Nephron (organoid): ENCODE results near the gene XAB2.

Experiments
- H3K27ac Mint-ChIP-seq, 3 experiments: 2 replicates each; pipeline ENCODE4 v1.8.0; 2020; ENCODE audit warnings: mixed read lengths in 3 of 3, mild to moderate bottlenecking in 2 of 3, moderate library complexity in 1 of 3
- H3K27me3 Mint-ChIP-seq: 2 replicates; pipeline ENCODE4 v1.8.0; 2021; ENCODE audit warnings: low read depth, mild to moderate bottlenecking, moderate library complexity, mixed read lengths
- H3K36me3 Mint-ChIP-seq: 2 replicates; pipeline ENCODE4 v1.8.0; 2020; ENCODE audit warnings: low read depth, mixed read lengths
- H3K4me1 Mint-ChIP-seq: 2 replicates; pipeline ENCODE4 v1.8.0; 2020; ENCODE audit warnings: mixed read lengths
- H3K4me3 Mint-ChIP-seq, 3 experiments: 2 replicates each; pipeline ENCODE4 v1.8.0; 2020; ENCODE audit warnings: mild to moderate bottlenecking in 3 of 3, mixed read lengths in 3 of 3, moderate library complexity in 2 of 3
- H3K9me3 Mint-ChIP-seq: 2 replicates; pipeline ENCODE4 v1.8.0; 2020; ENCODE audit warnings: mixed read lengths
- TF ChIP-seq, protein P1 (sequence below), 3 experiments: fragments of 200-600 bp; sonication (generic); IDR thresholded peaks; one replicate each; pipeline ENCODE4 v1.5.0; 2021; ENCODE audit warnings: antibody characterized with exemption in 3 of 3; ENCODE audit not compliant: unreplicated experiment in 3 of 3

Gene XAB2

DNA sequence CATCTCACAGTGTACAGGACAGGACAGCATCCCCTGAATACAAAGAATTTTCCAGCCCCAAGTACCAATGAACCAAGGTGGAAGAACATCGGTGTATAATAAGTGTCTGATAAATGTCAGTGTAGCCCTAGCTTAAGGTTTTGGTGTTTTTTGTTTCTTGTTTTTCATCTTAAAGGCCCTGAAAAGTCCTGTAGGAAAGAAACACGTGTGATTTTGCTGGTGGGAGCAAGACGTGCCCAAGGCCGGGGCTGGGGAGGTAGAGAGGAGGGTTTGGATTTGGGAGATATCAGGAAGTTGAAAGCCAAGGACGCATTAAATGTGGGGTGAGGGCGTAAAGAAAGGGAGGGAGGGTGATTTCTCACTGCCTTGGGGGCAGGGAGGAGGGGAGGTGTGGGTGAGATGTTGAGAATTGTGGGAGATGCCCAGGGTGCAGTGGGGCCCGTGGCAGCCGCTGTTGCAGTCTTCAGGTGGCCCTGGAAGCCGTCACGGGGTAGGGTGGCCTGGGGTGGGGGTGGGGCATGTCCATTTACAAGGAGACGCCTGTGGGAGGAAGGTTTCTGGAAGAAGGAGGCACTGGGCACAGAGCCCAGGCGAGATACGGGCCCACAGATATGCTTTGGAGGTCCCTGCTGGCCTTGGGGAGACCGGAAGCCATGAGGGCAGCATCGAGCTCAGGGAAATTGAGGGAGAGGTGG, 27.0 kb downstream of the XAB2 start:
- TF ChIP-seq, protein P1, sequence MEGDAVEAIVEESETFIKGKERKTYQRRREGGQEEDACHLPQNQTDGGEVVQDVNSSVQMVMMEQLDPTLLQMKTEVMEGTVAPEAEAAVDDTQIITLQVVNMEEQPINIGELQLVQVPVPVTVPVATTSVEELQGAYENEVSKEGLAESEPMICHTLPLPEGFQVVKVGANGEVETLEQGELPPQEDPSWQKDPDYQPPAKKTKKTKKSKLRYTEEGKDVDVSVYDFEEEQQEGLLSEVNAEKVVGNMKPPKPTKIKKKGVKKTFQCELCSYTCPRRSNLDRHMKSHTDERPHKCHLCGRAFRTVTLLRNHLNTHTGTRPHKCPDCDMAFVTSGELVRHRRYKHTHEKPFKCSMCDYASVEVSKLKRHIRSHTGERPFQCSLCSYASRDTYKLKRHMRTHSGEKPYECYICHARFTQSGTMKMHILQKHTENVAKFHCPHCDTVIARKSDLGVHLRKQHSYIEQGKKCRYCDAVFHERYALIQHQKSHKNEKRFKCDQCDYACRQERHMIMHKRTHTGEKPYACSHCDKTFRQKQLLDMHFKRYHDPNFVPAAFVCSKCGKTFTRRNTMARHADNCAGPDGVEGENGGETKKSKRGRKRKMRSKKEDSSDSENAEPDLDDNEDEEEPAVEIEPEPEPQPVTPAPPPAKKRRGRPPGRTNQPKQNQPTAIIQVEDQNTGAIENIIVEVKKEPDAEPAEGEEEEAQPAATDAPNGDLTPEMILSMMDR (IDR thresholded peaks at IDR 0.05; ENCODE audit: unreplicated experiment in 3 of 3) = no peak
- Mint-ChIP-seq H3K27ac (no peak overlapping the region), H3K9me3 (no peaks in the 10 kb centered on the region), H3K4me3 (no peak overlapping the region), H3K27me3 (peaks cover 16% of the 10 kb centered on the region), H3K36me3 (peaks cover 4% of the 10 kb centered on the region), H3K4me1 (no peaks in the 10 kb centered on the region)

DNA sequence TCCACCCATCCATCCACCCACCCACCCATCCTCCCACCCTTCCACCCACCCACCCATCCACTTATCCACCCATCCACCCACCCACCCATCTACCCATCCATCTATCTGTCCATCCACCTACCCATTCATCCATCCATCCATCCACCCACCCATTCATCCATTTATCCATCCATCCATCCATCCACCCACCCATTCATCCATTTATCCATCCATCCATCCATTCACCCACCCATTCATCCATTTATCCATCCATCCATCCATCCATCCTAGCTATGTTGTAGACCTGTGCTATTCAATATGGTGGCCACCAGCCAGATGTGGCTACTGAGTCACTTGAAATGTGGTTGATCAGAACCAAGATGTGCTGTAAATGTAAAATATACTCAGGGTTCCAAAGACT, 28.6 kb downstream of the XAB2 start:
- Mint-ChIP-seq H3K9me3 (no peaks in the 10 kb centered on the region), H3K27me3 (peaks cover 27% of the 10 kb centered on the region), H3K4me3 (no peak overlapping the region), H3K27ac (no peak overlapping the region), H3K4me1 (no peaks in the 10 kb centered on the region), H3K36me3 (peaks cover 4% of the 10 kb centered on the region)
- TF ChIP-seq, protein P1 (IDR thresholded peaks at IDR 0.05; ENCODE audit: unreplicated experiment in 3 of 3) = no peak

DNA sequence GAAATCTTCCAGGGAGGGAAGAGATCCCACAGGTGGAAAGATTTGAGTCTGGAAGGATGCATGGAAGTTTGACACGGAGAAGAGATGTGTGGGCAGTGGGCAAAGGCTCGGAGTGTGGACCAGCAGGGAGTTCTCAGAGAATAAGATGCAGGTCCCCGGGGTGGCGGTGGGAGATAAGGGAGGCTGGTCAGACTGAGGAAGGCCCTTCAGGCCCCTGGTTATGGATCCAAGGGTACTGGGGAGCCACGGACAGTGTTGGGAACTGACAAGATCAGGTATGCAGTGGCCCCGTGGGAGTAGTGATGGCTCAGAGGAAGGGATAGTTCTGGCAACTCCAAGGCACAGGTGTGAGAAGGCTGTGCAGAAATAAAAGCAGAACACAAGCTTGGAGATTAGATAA, 31.2 kb downstream of the XAB2 start:
- no peaks in the 10 kb centered on the region for H3K4me1 Mint-ChIP-seq
- H3K27ac Mint-ChIP-seq = no peak overlapping the region
- no peaks in the 10 kb centered on the region for H3K9me3 Mint-ChIP-seq
- peak overlapping the region; percentile 79 to 80 (median 80) for H3K4me3 Mint-ChIP-seq
- H3K36me3 Mint-ChIP-seq = no peaks in the 10 kb centered on the region
- H3K27me3 Mint-ChIP-seq = peaks cover 50% of the 10 kb centered on the region
- TF ChIP-seq, protein P1 (IDR thresholded peaks at IDR 0.05; ENCODE audit: unreplicated experiment in 3 of 3) = no peak

DNA sequence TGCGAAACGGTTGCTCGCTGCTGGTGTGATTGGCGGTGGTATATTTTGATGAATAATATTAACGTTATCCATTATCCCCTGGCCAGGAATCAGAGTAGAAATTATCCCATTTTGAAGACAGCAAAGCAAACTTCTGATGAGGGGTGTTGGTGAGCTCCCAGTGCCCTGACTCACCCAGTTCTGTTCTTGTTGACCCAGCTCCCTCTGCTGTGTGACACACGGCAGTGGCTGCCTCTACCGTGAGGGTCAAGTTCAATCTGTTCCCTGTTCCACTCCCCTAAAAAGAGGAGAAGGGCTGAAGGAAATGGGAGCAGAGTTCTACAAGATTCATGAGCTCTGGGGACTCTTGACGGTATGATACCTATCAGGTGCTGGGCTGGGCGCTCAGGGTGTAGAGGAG, 31.7 kb downstream of the XAB2 start:
- TF ChIP-seq, protein P1 (IDR thresholded peaks at IDR 0.05; ENCODE audit: unreplicated experiment in 3 of 3) = no peak
- peak overlapping the region; percentile 79 to 80 (median 80) for H3K4me3 Mint-ChIP-seq
- H3K27me3 Mint-ChIP-seq = peaks cover 54% of the 10 kb centered on the region
- no peaks in the 10 kb centered on the region for H3K9me3 Mint-ChIP-seq
- H3K36me3 Mint-ChIP-seq = no peaks in the 10 kb centered on the region
- no peaks in the 10 kb centered on the region for H3K4me1 Mint-ChIP-seq
- no peak overlapping the region for H3K27ac Mint-ChIP-seq

DNA sequence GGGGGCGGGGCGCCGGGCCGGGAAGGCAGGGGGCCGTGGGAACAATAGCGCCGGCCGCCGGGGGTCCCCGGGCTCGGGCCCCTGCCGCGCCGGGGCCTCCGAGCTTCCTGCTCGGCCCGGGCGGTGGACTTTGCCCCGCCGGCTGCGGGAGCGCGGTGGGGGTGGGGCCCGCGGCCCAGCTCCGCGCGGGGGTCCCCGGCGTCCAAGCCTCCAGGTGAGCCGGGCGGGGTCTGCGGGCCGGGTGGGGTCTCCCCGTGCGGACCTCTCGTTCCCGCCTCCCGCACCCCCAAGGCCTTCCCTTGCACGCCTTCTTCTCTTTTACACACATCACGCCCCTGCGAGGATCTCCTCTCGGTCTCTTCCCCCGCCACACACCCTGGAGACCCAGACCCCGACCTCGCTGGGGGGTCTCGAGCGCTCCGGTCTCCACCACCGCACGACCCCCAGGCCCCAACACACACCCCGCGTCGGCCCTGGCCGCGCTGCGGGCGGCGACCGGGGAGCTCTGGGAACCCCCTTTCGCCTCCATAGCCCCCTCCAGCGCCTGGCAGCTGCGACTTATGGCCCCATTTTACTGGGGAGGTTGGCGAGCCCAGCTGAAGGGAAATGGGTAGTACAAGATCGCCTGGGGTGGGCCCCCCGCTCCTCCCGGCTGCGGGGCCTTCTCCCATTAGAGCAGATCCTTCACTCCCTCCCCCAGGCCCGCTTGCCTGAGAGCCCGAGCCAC, 33.0 kb downstream of the XAB2 start:
- Mint-ChIP-seq H3K36me3 (no peaks in the 10 kb centered on the region), H3K4me1 (no peaks in the 10 kb centered on the region), H3K4me3 (peak overlapping the region; percentile 68 to 80 (median 79)), H3K27ac (no peak overlapping the region), H3K27me3 (peaks cover 61% of the 10 kb centered on the region), H3K9me3 (no peaks in the 10 kb centered on the region)
- TF ChIP-seq, protein P1 (IDR thresholded peaks at IDR 0.05; ENCODE audit: unreplicated experiment in 3 of 3) = no peak
